Posterior vena cava (tissue), 2 donors: Measurements from ENCODE around the gene GPR37L1. TPM values are rescaled to one million over a fixed set of nuclear protein-coding genes. Genes with fewer than 3 reads are reported as not detected.
"Not testable (repeated sequence)": the region's sequence is repeated elsewhere in the genome, so short reads cannot be mapped to it uniquely, and the experiment has no call there.

Source experiments
- DNase-seq: peaks from one replicate; pipeline ENCODE4 v3.0.0-alpha.2; 2020; ENCODE audit warnings: low spot score
- intact Hi-C, 2 donors: fragments of 100-400 bp; cut with DNase I; formaldehyde crosslinking; loops; one replicate each; pipeline versions ENCODE4 v1.14.1 to v1.14.2; 2022 to 2023
- total RNA-seq, 2 donors: library from RNA; stranded (reverse); fragmentation: NEBNext Ultra II Directional; extraction: Animal tissue kit (Norgen Biotek cat#: 25700); gene quantifications; one replicate each; pipeline ENCODE4 v1.2.1, GENCODE V29; 2021
- donor health status: DM: yes; HTN: yes; CAD: no.
- donor health status: DM: yes; HTN: yes; CAD: no.

The GPR37L1 gene
- total RNA-seq, 2 donors from 2014 or later = 0.09 TPM; not detected in 1

- intact Hi-C loops = no loop called here
- no peak for DNase-seq
Measured at GRCh38 chr1:202106340-202107254, 16.1 kb upstream of the GPR37L1 start.

- intact Hi-C loops = no loop called here
- DNase-seq = no peak
Measured at GRCh38 chr1:202107321-202107761, 15.4 kb upstream of the GPR37L1 start.

- intact Hi-C loops = no loop called here
- no peak for DNase-seq
Measured at GRCh38 chr1:202107801-202108731, 14.7 kb upstream of the GPR37L1 start.

- intact Hi-C loops = no loop called here
- DNase-seq = no peak
Measured at GRCh38 chr1:202110977-202111376, 11.7 kb upstream of the GPR37L1 start.

- DNase-seq, intact Hi-C loops: not testable (repeated sequence)
Measured at GRCh38 chr1:202111589-202111988, 11.1 kb upstream of the GPR37L1 start.

GRCh38 chr1:202112859-202113689 lies 9.6 kb upstream of the GPR37L1 start:
- no peak for DNase-seq
- intact Hi-C loops = no loop called here

- intact Hi-C loops = no loop called here
- no peak for DNase-seq
Measured at GRCh38 chr1:202113690-202114300, 8.9 kb upstream of the GPR37L1 start.

GRCh38 chr1:202116287-202116686 lies 6.4 kb upstream of the GPR37L1 start:
- no peak for DNase-seq
- intact Hi-C loops = loop anchor here in 1 of 2 donors (5.0 kb wide), 1 partner anchor 104 kb away; the partner anchor contains the start of gene ELF3

GRCh38 chr1:202117898-202118371 lies 4.8 kb upstream of the GPR37L1 start:
- intact Hi-C loops = loop anchor here in 1 of 2 donors (5.0 kb wide), 1 partner anchor 106 kb away; the partner anchor contains the start of gene ELF3
- no peak for DNase-seq

GRCh38 chr1:202121006-202121405 lies 1.7 kb upstream of the GPR37L1 start:
- no peak for DNase-seq
- intact Hi-C loops = no loop called here

- DNase-seq = no peak
- intact Hi-C loops = no loop called here
Measured at GRCh38 chr1:202123336-202123813, 658 bp downstream of the GPR37L1 start.

- no peak for DNase-seq
- intact Hi-C loops = no loop called here
Measured at GRCh38 chr1:202124142-202124541, 1.4 kb downstream of the GPR37L1 start.

- no peak for DNase-seq
- intact Hi-C loops = loop anchor here in 1 of 2 donors (5.0 kb wide), 1 partner anchor 118 kb away; no protein-coding TSS in a partner anchor
Measured at GRCh38 chr1:202125611-202126010, 2.9 kb downstream of the GPR37L1 start.

- no peak for DNase-seq
- intact Hi-C loops = loop anchor here in 1 of 2 donors (5.0 kb wide), 1 partner anchor 119 kb away; no protein-coding TSS in a partner anchor
Measured at GRCh38 chr1:202126426-202126825, 3.7 kb downstream of the GPR37L1 start.

GRCh38 chr1:202127061-202127460 lies 4.3 kb downstream of the GPR37L1 start:
- DNase-seq = no peak
- intact Hi-C loops = loop anchor here in 1 of 2 donors (5.0 kb wide), 1 partner anchor 120 kb away; no protein-coding TSS in a partner anchor

- intact Hi-C loops = loop anchor here in 1 of 2 donors (5.0 kb wide), 1 partner anchor 121 kb away; no protein-coding TSS in a partner anchor
- no peak for DNase-seq
Measured at GRCh38 chr1:202127836-202128622, 5.3 kb downstream of the GPR37L1 start.
